HG03565 (cell line): ENCODE results near the gene COL16A1.

Experiments used
- ATAC-seq: cut with Tn5 transposase; IDR thresholded peaks from one replicate; pipeline ENCODE4 v1.9.1; 2021; ENCODE audit warnings: mild to moderate bottlenecking, moderate library complexity; ENCODE audit not compliant: unreplicated experiment

COL16A1 gene

GRCh38 chr1:31733389-31734219 lies 29.8 kb upstream of the COL16A1 start:
- ATAC-seq, result no peak

GRCh38 chr1:31732751-31733289 lies 29.0 kb upstream of the COL16A1 start:
- ATAC-seq, result no peak

GRCh38 chr1:31732343-31732742 lies 28.5 kb upstream of the COL16A1 start:
- ATAC-seq, result no peak

GRCh38 chr1:31731049-31731565 lies 27.3 kb upstream of the COL16A1 start:
- no peak for ATAC-seq

GRCh38 chr1:31730336-31731048 lies 26.7 kb upstream of the COL16A1 start:
- ATAC-seq, result no peak

- no peak for ATAC-seq
Observed at GRCh38 chr1:31727849-31728248, 24.0 kb upstream of the COL16A1 start.

- ATAC-seq, result no peak
Observed at GRCh38 chr1:31727195-31727594, 23.4 kb upstream of the COL16A1 start.

GRCh38 chr1:31726715-31727114 lies 22.9 kb upstream of the COL16A1 start:
- no peak for ATAC-seq

- no peak for ATAC-seq
Observed at GRCh38 chr1:31725777-31726535, 22.1 kb upstream of the COL16A1 start.

- ATAC-seq, result no peak
Observed at GRCh38 chr1:31725134-31725533, 21.3 kb upstream of the COL16A1 start.

GRCh38 chr1:31723828-31724359 lies 20.1 kb upstream of the COL16A1 start:
- no peak for ATAC-seq

GRCh38 chr1:31718327-31718897 lies 14.6 kb upstream of the COL16A1 start:
- no peak for ATAC-seq

- ATAC-seq, result no peak
Observed at GRCh38 chr1:31717341-31717740, 13.5 kb upstream of the COL16A1 start.

GRCh38 chr1:31715873-31716220 lies 12.0 kb upstream of the COL16A1 start:
- ATAC-seq, result no peak

- ATAC-seq, result no peak
Observed at GRCh38 chr1:31715087-31715872, 11.5 kb upstream of the COL16A1 start.

GRCh38 chr1:31714442-31715086 lies 10.7 kb upstream of the COL16A1 start:
- ATAC-seq, result no peak

- no peak for ATAC-seq
Observed at GRCh38 chr1:31712630-31713029, 8.8 kb upstream of the COL16A1 start.

- no peak for ATAC-seq
Observed at GRCh38 chr1:31712068-31712467, 8.3 kb upstream of the COL16A1 start.

- no peak for ATAC-seq
Observed at GRCh38 chr1:31708324-31708723, 4.5 kb upstream of the COL16A1 start.
